Measurements from ENCODE around the gene DNAH10.

- TF ChIP-seq, protein P1, sequence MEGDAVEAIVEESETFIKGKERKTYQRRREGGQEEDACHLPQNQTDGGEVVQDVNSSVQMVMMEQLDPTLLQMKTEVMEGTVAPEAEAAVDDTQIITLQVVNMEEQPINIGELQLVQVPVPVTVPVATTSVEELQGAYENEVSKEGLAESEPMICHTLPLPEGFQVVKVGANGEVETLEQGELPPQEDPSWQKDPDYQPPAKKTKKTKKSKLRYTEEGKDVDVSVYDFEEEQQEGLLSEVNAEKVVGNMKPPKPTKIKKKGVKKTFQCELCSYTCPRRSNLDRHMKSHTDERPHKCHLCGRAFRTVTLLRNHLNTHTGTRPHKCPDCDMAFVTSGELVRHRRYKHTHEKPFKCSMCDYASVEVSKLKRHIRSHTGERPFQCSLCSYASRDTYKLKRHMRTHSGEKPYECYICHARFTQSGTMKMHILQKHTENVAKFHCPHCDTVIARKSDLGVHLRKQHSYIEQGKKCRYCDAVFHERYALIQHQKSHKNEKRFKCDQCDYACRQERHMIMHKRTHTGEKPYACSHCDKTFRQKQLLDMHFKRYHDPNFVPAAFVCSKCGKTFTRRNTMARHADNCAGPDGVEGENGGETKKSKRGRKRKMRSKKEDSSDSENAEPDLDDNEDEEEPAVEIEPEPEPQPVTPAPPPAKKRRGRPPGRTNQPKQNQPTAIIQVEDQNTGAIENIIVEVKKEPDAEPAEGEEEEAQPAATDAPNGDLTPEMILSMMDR (conservative IDR thresholded peaks at IDR 0.05; ENCODE audit: low read length) = no peak
- no peak for TF ChIP-seq EZH2phosphoT487 (IDR thresholded peaks at IDR 0.05; ENCODE audit: borderline replicate concordance, low read depth, low read length)
Measured at GRCh38 chr12:123960029-123960735, 198.1 kb downstream of the DNAH10 start.
